GM12891 (cell line): Measurements from ENCODE around the gene PPP1R1C.

Experiments
- PAX5 ChIP-seq: IDR thresholded peaks from 2 replicates; pipeline ENCODE4 v1.6.1; 2011; ENCODE audit warnings: low read length, moderate library complexity, mild to moderate bottlenecking; ENCODE audit not compliant: insufficient read depth, severe bottlenecking
- POLR2A ChIP-seq: IDR thresholded peaks from 2 replicates; pipeline ENCODE4 v1.6.1; 2011; ENCODE audit warnings: low read depth, low read length, control low read depth
- POLR2AphosphoS5 ChIP-seq: IDR thresholded peaks from 2 replicates; pipeline ENCODE4 v1.6.1; 2011; ENCODE audit warnings: low read depth, low read length, control low read depth
- POU2F2 ChIP-seq: IDR thresholded peaks from 2 replicates; pipeline ENCODE4 v1.6.1; 2011; ENCODE audit warnings: low read depth, mild to moderate bottlenecking, control low read depth, low read length, moderate library complexity
- SPI1 ChIP-seq: IDR thresholded peaks from 2 replicates; pipeline ENCODE4 v1.6.1; 2011; ENCODE audit warnings: low read depth, low read length, control low read depth
- TAF1 ChIP-seq: IDR thresholded peaks from 2 replicates; pipeline ENCODE4 v1.6.1; 2011; ENCODE audit warnings: low read depth, low read length, control low read depth

GRCh38 chr2:181937473-181937872 lies 48.2 kb upstream of the PPP1R1C start:
- no peak for TF ChIP-seq POLR2AphosphoS5
- TF ChIP-seq POLR2A = no peak
- no peak for TF ChIP-seq SPI1
- no peak for TF ChIP-seq TAF1
- TF ChIP-seq POU2F2 = no peak
- no peak for TF ChIP-seq PAX5
